Chondrocyte (in vitro differentiated cells): ENCODE data around the gene ZMYM2. TPM values are rescaled to one million over a fixed set of nuclear protein-coding genes. Genes with fewer than 3 reads are reported as not detected.

ENCODE experiments used
- DNase-seq: peaks from one replicate; pipeline ENCODE4 v3.0.0; 2021; ENCODE audit warnings: mixed read lengths, low spot score
- H3K27ac Mint-ChIP-seq: one replicate; pipeline ENCODE4 v1.8.0; 2021; ENCODE audit warnings: mild to moderate bottlenecking, moderate library complexity, mixed read lengths; ENCODE audit not compliant: unreplicated experiment
- H3K27me3 Mint-ChIP-seq: 2 replicates; pipeline ENCODE4 v1.8.0; 2021; ENCODE audit warnings: low read depth, mixed read lengths
- H3K36me3 Mint-ChIP-seq: 2 replicates; pipeline ENCODE4 v1.8.0; 2021; ENCODE audit warnings: low read depth, mixed read lengths
- H3K4me1 Mint-ChIP-seq: 2 replicates; pipeline ENCODE4 v1.8.0; 2021; ENCODE audit warnings: low read depth, mild to moderate bottlenecking, mixed read lengths
- H3K4me3 Mint-ChIP-seq: one replicate; pipeline ENCODE4 v1.8.0; 2021; ENCODE audit warnings: mild to moderate bottlenecking, moderate library complexity, mixed read lengths; ENCODE audit not compliant: unreplicated experiment
- H3K9me3 Mint-ChIP-seq: 2 replicates; pipeline ENCODE4 v1.8.0; 2021; ENCODE audit warnings: low read depth, mixed read lengths
- CTCF ChIP-seq: fragments of 200-600 bp; sonication (generic); IDR thresholded peaks from 2 replicates; pipeline ENCODE4 v1.5.0; 2021; ENCODE audit warnings: antibody characterized with exemption, mild to moderate bottlenecking, moderate library complexity
- total RNA-seq: library from RNA; stranded (reverse); gene quantifications from 3 replicates; pipeline ENCODE4 v1.2.1, GENCODE V29; 2021

The ZMYM2 gene
- total RNA-seq, 1 donor from 2014 or later, result 87.5 TPM

GRCh38 chr13:19959831-19960652, 1.5 kb downstream of the ZMYM2 start:
- Mint-ChIP-seq H3K4me1 (peaks cover 34% of the 10 kb centered on the region), H3K27ac (peak overlapping the region; percentile 99), H3K27me3 (no peaks in the 10 kb centered on the region), H3K36me3 (peaks cover 5% of the 10 kb centered on the region), H3K4me3 (peak overlapping the region; percentile 93), H3K9me3 (no peaks in the 10 kb centered on the region)
- DNase-seq, result peak; percentile 95
- peak; percentile 88 for TF ChIP-seq CTCF

GRCh38 chr13:19960653-19960976, 2.1 kb downstream of the ZMYM2 start:
- Mint-ChIP-seq H3K4me3 (peak overlapping the region; percentile 93), H3K27ac (peak overlapping the region; percentile 99)

GRCh38 chr13:19961489-19961888, 3.0 kb downstream of the ZMYM2 start:
- no peak for TF ChIP-seq CTCF
- no peaks in the 10 kb centered on the region for H3K9me3 Mint-ChIP-seq
- no peak for DNase-seq
- H3K27me3 Mint-ChIP-seq, result no peaks in the 10 kb centered on the region
- peak overlapping the region; percentile 6 for H3K27ac Mint-ChIP-seq
- peaks cover 7% of the 10 kb centered on the region for H3K36me3 Mint-ChIP-seq
- H3K4me1 Mint-ChIP-seq, result peaks cover 38% of the 10 kb centered on the region
- peak overlapping the region; percentile 50 for H3K4me3 Mint-ChIP-seq

More at GRCh38 chr13:19960653-19960976, 2.1 kb downstream of the ZMYM2 start:
- no peaks in the 10 kb centered on the region for H3K9me3 Mint-ChIP-seq
- peaks cover 38% of the 10 kb centered on the region for H3K4me1 Mint-ChIP-seq
- H3K27me3 Mint-ChIP-seq, result no peaks in the 10 kb centered on the region
- H3K36me3 Mint-ChIP-seq, result peaks cover 6% of the 10 kb centered on the region
- TF ChIP-seq CTCF, result no peak
- no peak for DNase-seq

GRCh38 chr13:19961924-19962323, 3.4 kb downstream of the ZMYM2 start:
- H3K36me3 Mint-ChIP-seq, result peaks cover 10% of the 10 kb centered on the region

GRCh38 chr13:19962894-19963293, 4.4 kb downstream of the ZMYM2 start:
- peak overlapping the region; percentile 22 for H3K4me3 Mint-ChIP-seq
- no peak overlapping the region for H3K27ac Mint-ChIP-seq
- H3K36me3 Mint-ChIP-seq, result peaks cover 15% of the 10 kb centered on the region
- no peak for DNase-seq
- H3K27me3 Mint-ChIP-seq, result no peaks in the 10 kb centered on the region
- H3K9me3 Mint-ChIP-seq, result no peaks in the 10 kb centered on the region
- no peak for TF ChIP-seq CTCF
- peaks cover 40% of the 10 kb centered on the region for H3K4me1 Mint-ChIP-seq

More at GRCh38 chr13:19961924-19962323, 3.4 kb downstream of the ZMYM2 start:
- Mint-ChIP-seq H3K4me3 (no peak overlapping the region), H3K4me1 (peaks cover 38% of the 10 kb centered on the region), H3K27ac (no peak overlapping the region), H3K27me3 (no peaks in the 10 kb centered on the region), H3K9me3 (no peaks in the 10 kb centered on the region)
- TF ChIP-seq CTCF, result no peak
- DNase-seq, result no peak
